Activated T-cell treated with anti-CD3 and anti-CD28 coated beads for 4 hours (primary cell): ENCODE measurements around the gene ZDHHC8.

Source experiments
- DNase-seq: peaks from one replicate; pipeline ENCODE4 v3.0.0-alpha.2; 2020

ZDHHC8 gene

GRCh38 chr22:20114506-20115475, 16.8 kb upstream of the ZDHHC8 start:
- no peak for DNase-seq

DNA sequence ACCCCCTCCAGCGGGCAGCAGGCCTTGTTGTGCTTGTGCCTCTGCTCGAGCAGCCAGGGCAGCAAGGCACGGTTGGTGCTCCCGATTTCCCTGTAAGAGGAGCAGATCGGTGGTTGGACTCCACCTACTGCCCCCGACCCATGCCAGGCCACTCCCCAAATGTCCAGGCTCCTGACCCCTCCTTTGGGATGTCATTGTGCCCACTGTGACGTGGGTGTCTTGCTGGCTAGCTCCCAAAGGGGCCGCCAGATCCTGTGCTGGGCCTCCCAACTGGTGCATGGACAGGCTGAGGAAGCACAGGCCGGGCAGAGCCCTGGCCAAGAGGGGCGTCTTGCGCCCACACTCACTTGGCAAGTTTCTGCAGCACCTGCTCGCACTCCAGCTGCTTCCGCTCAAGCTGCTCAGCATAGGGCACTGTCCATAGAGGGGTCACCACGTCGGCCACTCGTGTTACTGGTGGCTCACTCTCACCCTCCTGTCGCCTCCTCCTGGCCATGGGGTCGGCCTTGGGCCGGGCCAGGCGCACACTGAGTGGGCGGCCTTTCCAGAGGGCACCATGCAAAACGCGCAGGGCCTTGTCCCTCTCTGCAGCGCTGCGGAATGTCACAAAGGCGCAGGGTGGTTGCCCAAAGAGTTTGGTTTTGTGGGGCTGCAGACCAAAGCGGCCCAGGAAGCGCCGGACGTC, 15.8 kb upstream of the ZDHHC8 start, which contains the start of gene RANBP1:
TSS of gene RANBP1 (plus strand) at position 414 of the 685 bp plus-strand sequence. CDS start at position 495, 81 bp downstream.
- DNase-seq: no peak

GRCh38 chr22:20116376-20116950, 15.1 kb upstream of the ZDHHC8 start:
- no peak for DNase-seq

DNA sequence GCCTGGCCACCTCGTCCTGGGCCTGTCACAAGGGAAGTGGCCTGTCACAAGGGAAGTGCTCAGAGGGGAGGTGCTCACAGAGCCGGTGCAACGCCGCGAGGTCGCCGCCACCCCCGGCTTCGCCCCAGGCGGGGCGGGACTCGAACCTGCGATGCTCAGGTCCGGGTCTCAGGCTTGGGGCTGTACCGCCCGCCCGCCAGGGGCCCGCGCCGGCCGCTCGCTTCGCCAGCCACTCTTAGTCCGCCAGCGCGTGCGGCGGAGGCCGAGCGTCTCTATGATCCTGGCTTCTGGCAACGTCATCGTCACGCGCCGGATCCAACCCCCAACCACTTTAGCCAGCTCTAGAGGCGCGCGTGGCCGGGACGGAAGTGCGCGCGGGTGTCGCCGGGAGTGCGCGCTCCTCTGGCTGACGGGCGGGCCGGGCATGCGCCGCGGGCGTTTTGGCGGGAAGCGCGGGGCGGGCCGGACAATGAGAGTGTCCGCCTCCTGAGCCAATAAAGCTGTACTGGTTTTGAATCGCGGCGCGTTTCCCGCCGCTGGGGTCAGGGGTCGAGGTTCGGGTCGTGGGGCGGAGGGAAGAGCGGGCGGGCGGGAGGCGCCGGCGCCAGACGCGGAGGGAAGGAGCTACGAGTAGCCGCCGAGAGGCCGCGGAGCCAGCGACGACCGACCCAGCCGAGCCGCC, 14.5 kb upstream of the ZDHHC8 start, which contains the start of gene TRMT2A:
TSS of gene TRMT2A (minus strand) at position 276 of the 682 bp plus-strand sequence. CDS start 320 bp downstream, outside the sequence.
- peak; percentile 94 for DNase-seq

DNA sequence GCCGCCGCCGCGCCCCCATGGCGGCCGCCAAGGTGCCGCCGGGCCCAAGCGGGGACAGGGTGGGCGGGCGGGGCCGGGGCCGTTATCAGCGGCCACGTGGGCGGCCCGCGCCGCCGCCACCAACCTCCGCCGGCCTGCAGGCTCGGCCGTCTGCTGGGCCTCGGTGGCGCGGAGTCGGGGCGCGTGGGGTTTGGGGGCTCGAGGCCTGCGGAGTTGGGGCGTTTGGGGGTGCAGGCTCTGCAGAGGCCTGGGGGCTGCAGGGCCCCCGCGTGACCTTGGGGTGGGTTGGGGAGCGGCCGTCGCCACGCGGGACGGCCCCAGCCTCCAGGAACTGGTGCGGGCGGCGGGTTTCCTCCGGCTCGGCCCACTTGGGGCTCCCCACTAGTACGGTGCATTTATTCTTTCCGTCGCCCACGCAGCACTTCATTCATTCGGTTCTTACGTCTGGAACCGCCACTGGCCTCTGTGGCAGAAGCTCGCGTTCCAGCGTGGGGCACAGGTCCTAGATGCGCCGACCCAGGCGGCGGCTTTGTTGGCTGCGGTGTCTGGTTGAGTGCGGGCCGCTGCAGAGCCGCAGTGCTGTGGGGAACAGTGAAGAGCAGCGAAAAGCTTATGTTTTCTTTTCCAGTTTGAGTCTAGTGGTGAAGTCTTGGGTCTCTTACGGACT, 13.8 kb upstream of the ZDHHC8 start:
- DNase-seq: peak; percentile 70

DNA sequence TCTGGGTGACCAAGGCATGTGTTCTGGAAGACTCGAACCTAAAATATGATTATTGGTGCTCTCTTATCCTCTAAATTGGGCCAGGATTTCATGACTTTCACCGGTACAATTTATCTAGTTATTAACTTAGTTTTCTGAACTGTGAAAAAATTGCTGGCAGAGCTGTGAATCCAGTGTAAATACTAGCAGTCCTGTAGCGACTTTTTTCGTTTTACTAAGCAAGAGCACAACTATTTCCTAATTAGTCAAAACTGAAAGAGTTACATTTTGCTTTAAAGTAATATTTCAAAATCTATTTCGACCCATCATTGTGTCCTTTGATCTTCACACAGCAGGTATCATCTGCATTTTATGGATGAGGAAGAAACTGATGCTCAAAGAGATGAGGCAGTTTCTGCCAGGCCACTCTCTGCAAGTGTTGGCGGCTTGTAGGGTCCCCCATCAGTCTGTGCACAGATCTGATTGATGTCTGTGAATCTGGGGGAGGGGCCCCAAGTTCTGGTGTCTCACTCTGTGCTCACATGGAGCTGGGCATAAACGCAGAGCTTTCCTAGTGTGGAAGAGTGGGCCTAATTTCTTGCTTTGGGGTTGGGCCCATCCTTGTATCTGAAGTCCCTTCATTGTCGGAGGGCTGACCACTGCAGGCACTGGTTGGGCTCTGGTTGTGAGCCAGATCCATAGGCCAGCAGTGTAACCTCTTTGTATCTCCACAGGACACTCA, 13.1 kb upstream of the ZDHHC8 start:
- DNase-seq: no peak

GRCh38 chr22:20121856-20122415, 9.7 kb upstream of the ZDHHC8 start:
- no peak for DNase-seq

GRCh38 chr22:20123366-20124082, 8.1 kb upstream of the ZDHHC8 start:
- DNase-seq: no peak

DNA sequence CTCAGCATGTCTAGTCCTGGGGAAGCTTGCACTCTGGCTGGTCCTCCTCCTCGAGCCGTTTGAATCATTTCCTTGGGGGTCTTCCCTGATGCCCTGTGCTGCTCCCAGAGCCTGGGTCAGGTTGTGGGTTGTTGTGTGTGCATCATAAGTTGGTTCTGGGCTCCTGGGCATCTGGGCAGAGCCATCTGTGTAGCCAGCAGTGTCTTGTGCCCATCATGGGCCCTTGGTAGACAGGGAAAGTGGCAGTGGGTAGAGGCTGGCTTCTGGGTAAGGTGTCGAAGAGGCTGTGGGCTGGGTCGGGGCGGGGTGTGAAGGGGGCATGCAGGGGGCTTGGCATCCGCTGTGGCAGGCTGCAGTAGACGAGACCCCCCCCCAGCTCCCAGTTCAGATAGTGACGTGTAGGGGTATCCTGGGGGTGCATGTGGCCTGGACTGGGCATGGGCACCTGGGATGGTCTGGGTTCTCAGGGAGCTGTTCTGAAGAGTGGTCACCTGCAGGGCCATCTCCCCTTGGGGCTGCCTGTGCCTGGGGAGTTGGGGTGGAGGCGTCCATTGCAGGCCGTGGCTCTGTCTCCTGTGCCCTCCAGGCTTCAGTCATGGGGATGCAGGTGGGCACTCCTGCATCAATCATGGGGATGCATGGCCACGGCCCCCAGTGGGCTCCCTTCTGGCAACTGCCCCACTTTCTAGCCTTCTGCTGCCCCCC, 7.4 kb upstream of the ZDHHC8 start:
- no peak for DNase-seq

DNA sequence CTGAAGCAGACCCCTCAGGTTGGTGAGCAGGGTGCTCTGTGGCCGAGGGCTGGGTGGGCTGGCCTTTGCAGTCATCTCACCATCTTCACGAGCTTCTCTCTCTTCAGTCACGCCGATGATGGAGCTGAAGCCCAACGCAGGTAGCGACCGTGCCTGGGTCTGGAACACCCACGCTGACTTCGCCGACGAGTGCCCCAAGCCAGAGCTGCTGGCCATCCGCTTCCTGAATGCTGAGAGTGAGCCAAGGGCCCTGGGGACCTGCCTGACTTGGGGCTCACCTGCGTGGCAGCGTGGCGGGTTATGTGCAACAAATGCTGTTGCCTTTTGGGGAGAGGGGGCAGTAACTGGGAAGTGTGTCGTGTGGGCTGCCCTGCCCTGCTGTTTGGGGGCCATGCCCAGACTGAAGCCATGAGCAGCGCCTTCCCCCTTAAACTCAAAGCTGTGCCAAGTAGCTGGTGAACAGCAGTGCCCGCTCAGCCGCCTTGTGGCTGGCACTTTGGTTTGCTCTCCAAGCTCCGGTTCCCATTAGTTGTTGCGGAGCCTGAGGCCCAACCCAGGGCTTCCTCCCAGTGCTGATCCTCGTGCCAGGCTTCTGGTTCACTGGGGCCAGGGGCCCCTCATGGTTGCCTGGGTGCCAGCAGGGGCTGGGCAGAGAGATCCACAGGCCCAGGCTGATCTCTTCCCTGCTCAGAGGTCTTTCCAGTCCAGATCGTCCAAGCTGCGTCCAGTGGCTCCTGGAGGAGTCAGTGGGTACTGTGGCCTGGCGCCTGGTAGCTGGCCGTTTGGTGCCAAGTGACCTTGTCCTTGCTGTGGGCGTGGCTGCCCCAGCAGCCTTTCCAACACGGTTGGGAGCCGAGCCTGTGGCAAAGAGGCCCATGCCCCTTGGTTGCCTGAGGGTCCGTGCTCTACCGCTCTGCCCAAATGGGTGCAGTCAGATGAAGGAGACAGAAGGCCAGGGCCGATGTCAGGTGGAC, 6.1 kb upstream of the ZDHHC8 start:
- DNase-seq: no peak

DNA sequence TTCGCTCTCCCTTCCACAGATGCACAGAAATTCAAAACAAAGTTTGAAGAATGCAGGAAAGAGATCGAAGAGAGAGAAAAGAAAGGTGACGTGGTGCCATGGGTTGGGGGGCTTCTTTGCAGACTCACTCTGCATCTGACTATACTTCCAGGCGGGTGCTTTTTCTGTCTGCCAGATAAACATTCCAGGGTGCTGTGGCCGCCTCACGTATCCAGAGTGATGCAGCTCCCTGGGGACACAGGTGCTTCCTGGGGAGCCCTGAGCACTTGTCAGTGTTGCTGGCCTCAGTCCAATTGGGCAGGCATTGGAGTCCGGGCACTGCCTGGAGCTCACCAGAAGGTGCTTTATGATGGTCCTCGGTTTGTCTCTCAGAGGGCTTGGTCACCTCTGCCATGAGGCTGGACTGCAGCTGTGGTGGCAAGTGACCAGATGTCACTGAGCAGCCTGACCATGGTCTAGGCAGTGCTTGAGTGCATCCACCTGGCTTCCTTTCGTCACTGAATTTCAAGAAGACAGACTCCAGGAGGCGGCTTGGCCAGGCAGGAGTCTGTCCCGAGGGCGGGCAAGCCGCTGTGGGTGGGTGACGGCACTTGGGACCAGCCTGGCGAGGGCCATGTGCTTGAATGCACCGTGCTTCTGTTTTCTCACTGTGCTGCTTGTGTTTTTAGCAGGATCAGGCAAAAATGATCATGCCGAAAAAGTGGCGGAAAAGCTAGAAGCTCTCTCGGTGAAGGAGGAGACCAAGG, 5.1 kb upstream of the ZDHHC8 start:
- no peak for DNase-seq

GRCh38 chr22:20127318-20127868, 4.2 kb upstream of the ZDHHC8 start:
- no peak for DNase-seq

- no peak for DNase-seq
Measured at GRCh38 chr22:20127869-20128618, 3.6 kb upstream of the ZDHHC8 start.

DNA sequence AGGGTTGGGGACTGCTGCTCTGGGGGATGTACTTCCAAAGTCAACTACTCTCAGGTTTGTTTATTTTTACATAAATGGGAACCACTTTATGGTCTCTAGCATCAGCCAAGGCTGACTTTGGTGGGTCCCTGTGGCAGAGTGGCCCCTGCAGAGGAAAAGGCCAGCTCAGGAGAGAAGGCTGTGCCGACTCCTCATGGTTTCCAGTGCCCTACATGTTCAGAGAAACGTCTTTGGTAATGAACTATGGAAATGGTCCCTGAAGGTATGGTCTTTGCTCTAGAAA, 3.0 kb upstream of the ZDHHC8 start:
- DNase-seq: no peak

GRCh38 chr22:20128902-20129746, 2.5 kb upstream of the ZDHHC8 start:
- DNase-seq: peak; percentile 34

GRCh38 chr22:20129747-20130014, 1.9 kb upstream of the ZDHHC8 start:
- DNase-seq: no peak
